ENCODE data around the gene PALM.

- TF ChIP-seq EP300 (IDR thresholded peaks at IDR 0.05) (no peak), CEBPB (IDR thresholded peaks at IDR 0.05) (no peak), SMC3 (IDR thresholded peaks at IDR 0.05) (no peak), POLR2A (IDR thresholded peaks at IDR 0.05; ENCODE audit: low read length) (no peak), RNF2 (IDR thresholded peaks at IDR 0.05; ENCODE audit: borderline replicate concordance, low read depth) (no peak)
- TF ChIP-seq, protein P1, sequence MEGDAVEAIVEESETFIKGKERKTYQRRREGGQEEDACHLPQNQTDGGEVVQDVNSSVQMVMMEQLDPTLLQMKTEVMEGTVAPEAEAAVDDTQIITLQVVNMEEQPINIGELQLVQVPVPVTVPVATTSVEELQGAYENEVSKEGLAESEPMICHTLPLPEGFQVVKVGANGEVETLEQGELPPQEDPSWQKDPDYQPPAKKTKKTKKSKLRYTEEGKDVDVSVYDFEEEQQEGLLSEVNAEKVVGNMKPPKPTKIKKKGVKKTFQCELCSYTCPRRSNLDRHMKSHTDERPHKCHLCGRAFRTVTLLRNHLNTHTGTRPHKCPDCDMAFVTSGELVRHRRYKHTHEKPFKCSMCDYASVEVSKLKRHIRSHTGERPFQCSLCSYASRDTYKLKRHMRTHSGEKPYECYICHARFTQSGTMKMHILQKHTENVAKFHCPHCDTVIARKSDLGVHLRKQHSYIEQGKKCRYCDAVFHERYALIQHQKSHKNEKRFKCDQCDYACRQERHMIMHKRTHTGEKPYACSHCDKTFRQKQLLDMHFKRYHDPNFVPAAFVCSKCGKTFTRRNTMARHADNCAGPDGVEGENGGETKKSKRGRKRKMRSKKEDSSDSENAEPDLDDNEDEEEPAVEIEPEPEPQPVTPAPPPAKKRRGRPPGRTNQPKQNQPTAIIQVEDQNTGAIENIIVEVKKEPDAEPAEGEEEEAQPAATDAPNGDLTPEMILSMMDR (IDR thresholded peaks at IDR 0.05): no peak
Measured at GRCh38 chr19:757811-758668, 49.3 kb downstream of the PALM start.

Data from A549 (cell line).